GM13977 (cell line): ENCODE data around the gene BAG3.

Experiments used
- DNase-seq: peaks from one replicate; pipeline ENCODE4 v3.0.0; 2012; ENCODE audit warnings: low spot score
- in situ Hi-C: fragments of 300-500 bp; cut with MboI; formaldehyde crosslinking; loops from one replicate; pipeline ENCODE4 v1.12.0; 2022; ENCODE audit warnings: low sequenced_read_pairs, low pct_unique_long_range_greater_than_20kb, mixed read lengths, inconsistent platforms; ENCODE audit not compliant: unreplicated experiment
- TF ChIP-seq, protein P1 (sequence below): IDR thresholded peaks from 2 replicates; pipeline ENCODE4 v1.5.1; 2012; ENCODE audit warnings: mild to moderate bottlenecking, control low read depth; ENCODE audit not compliant: insufficient read depth; ENCODE audit errors: extremely low read depth, missing control alignments

BAG3 gene

DNA sequence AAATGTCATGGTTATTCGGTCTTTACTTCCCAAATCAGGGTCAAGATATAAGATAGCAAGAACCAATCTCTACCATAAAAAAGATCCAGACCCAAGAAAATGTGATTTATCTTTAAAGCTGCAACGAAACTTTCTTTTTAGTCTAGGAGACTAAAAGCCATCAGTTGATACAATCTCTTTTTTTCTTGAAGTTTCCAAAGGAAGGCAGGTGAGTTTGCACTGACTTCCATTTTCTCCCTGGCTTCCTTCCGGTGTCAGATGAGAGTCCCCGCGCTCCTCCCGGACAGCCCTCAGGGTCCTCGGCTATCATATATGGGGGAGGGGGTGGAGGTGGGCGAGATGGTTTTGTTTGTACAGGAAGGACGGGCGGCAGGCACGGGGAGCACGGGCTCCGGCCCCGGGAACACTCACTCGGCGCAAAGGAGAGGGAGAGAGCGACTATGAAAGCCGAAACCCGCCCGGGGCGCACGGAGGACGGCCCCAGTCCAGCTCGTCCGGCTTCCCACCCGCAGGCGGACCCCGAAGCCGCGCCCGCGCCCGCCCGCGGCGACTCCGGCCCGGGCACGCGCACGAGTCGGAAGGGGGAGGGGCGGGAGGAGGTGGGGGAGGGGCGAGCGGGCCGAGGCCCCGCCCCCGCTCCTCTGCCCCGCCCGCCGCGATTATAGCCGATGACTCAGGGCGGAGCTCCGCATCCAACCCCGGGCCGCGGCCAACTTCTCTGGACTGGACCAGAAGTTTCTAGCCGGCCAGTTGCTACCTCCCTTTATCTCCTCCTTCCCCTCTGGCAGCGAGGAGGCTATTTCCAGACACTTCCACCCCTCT, at the start of gene BAG3:
TSS of gene BAG3 (plus strand) at position 689 of the 822 bp plus-strand sequence. CDS start 296 bp downstream, outside the sequence.
- DNase-seq: peak; percentile 93
- TF ChIP-seq, protein P1, sequence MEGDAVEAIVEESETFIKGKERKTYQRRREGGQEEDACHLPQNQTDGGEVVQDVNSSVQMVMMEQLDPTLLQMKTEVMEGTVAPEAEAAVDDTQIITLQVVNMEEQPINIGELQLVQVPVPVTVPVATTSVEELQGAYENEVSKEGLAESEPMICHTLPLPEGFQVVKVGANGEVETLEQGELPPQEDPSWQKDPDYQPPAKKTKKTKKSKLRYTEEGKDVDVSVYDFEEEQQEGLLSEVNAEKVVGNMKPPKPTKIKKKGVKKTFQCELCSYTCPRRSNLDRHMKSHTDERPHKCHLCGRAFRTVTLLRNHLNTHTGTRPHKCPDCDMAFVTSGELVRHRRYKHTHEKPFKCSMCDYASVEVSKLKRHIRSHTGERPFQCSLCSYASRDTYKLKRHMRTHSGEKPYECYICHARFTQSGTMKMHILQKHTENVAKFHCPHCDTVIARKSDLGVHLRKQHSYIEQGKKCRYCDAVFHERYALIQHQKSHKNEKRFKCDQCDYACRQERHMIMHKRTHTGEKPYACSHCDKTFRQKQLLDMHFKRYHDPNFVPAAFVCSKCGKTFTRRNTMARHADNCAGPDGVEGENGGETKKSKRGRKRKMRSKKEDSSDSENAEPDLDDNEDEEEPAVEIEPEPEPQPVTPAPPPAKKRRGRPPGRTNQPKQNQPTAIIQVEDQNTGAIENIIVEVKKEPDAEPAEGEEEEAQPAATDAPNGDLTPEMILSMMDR: no peak

DNA sequence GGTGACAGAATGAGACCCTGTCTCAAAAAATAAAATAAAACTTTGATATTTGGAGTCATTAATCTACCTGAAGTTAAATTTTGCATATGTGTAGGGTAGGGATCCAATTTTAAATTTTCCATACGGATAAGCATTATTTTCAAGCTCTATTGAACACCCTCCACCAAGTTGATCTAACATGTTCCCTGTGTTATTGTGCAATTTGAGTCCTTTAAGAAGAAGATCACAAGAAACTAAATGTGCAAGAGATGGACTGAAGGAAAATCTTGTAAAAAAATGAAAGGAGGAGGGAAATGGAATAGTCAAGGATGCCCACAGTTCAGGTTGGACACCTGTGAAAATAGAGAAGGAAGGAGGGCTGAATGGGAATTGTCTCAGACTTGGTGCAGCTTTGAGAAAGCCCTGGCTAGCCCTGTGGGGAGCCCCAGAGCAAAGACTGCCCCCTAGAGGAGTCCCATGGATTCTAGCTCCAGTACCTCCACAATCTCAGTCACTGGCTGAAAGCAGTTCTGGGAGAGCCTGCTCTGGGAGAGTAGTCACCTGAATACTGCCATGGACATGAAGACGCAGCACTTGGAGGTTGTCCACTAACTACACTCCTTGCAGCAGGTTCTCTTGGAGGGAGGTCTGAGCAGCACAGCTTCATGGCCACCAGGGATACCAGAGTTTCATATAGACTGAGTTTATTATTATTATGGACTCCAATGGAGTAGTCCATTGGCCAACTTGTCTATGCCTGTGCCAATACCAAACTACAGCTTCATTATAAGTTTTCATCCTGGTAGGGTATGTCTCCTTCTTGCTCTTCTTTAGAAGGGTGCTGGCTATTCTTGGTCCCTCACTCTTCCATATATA, 48.7 kb upstream of the BAG3 start:
- DNase-seq: peak; percentile 23
- in situ Hi-C loops: no loop called here

More for the DNA sequence above, at the start of gene BAG3:
- in situ Hi-C loops: no loop called here

DNA sequence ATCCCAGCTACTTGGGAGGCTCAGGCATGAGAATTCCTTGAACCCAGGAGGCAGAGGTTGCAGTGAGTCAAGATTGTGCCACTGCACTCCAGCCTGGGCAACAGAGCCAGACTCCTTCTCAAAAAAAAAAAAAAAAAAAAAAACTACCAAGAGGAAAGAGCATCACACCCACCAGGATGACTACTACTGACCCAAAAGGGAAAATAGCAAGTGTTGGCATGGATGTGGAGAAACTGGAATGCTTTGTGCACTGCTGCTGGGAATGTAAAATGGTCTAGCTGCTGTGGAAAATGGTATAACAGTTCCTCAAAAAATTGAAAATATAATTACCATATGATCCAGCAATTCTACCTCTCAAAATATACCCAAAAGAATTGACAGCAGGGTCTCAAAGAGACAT, 46.7 kb upstream of the BAG3 start:
- in situ Hi-C loops: no loop called here
- TF ChIP-seq, protein P1: no peak
- no peak for DNase-seq

More for the DNA sequence above, 48.7 kb upstream of the BAG3 start:
- TF ChIP-seq, protein P1: peak; percentile 68

DNA sequence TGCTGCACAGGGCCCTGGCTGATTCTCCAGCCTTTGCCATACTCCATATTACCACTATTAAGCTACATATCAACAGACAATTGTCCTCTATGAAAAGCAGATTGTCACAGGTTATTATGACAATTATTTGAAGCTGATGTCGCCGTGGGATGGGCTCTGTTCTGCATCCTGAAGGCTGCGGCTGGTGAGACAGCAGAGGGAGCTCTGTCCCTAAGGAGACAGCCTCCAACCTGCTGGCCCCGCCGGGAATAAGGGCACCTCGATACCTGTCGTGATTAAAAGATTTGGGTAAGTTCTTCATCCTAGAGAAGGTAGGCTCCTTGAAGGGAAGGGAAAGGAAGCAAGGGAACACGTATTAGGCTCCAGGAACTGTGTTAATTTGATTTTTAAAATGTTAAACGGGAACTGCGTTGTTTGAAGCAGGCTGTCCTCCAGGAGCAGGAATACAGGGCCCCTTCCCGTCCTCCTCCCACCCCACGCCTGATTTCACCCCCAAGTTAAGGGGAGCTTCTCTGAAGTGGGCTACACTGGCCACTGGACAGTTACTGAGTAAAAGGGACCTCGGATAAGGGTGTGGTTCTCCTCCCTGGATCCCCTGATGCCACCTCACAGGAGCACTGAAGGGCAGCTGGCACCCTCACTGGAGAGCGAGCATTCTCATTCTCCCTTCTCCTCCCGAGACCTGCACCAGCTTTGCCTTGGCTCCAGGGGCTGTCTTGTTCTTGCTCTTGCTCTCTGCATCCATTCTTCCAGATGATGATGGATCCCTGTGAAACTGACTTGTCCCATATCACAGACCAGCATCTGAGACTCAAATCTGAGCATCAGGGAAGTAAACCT, 42.6 kb upstream of the BAG3 start:
- peak; percentile 16 for DNase-seq
- TF ChIP-seq, protein P1: peak; percentile 65
- in situ Hi-C loops: no loop called here

DNA sequence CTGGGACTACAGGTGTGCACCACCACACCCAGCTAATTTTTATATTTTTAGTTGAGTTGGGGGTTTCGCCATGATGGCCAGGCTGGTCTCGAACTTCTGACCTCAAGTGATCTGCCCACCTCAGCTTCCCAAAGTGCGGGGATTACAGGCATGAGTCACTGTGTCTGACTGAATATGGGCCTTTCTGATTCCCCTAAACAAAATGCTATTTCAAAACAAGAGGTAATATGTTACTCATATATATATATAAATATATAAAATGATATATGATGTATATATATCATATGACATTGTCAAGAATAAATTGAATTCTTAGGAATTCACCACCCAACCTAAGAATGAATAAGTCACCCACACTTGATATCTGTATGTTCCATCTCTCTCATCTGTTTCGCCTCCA, 41.7 kb upstream of the BAG3 start:
- in situ Hi-C loops: no loop called here
- TF ChIP-seq, protein P1: no peak
- DNase-seq: no peak

DNA sequence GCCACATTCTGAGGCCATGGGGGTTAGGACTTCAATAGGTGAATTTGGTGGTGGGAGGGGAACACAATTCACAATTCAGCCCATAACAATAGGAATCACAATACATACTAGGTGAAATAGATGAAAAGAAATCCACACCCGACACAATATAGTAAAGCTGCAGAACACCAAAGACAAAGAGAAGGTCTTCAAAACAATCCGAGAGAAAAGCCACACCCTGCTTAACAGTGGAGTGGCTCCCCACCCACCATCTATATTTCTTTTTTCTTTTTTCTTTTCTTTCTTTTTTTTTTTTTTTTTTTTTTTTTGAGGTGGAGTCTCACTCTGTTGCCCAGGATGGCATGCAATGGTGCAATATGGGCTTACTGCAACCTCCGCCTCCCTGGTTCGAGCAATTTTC, 39.7 kb upstream of the BAG3 start:
- DNase-seq: no peak
- in situ Hi-C loops: no loop called here
- TF ChIP-seq, protein P1: no peak
